ENCODE data around the gene DDR1. TPM values are rescaled to one million over a fixed set of nuclear protein-coding genes. Genes with fewer than 3 reads are reported as not detected.

The DDR1 gene
- total RNA-seq, 2 donors from 2014 or later: 22.1 to 23.8 TPM

DNA sequence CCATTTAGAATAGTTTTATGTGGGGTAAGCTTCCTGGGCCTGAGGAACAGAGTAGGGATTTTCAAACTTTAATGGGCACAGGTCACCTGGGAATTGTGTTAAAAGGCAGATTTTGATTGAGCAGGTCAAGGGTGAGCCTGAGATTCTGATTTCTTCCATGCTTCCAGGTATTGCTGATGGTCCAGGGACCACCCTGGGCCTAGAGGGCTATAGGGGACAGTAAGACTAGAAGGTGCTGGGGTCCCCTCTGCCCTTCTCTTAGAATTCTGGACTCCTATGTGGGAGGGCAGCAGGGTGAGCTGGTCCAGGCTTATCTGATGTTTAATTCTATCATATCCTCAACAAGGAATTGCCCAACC is 2.6 kb downstream of the DDR1 start:
- Histone ChIP-seq H3K27me3 (replicated peaks; ENCODE audit: insufficient read depth) (no peaks in the 10 kb centered on the region), H3K27ac (no peak overlapping the region), H3K9me3 (no peaks in the 10 kb centered on the region), H3K36me3 (peaks cover 16% of the 10 kb centered on the region), H3K4me3 (no peak overlapping the region), H3K4me1 (ENCODE audit: control insufficient read depth in 1 of 2, low read depth in 2 of 2) (peaks cover 19 to 43% of the 10 kb centered on the region in 2 donors)
- ATAC-seq (ENCODE audit: insufficient number of reproducible peaks, low FRiP score, low read depth) (no peak), DNase-seq (ENCODE audit: low spot score) (no peak)
- TF ChIP-seq, protein P1, sequence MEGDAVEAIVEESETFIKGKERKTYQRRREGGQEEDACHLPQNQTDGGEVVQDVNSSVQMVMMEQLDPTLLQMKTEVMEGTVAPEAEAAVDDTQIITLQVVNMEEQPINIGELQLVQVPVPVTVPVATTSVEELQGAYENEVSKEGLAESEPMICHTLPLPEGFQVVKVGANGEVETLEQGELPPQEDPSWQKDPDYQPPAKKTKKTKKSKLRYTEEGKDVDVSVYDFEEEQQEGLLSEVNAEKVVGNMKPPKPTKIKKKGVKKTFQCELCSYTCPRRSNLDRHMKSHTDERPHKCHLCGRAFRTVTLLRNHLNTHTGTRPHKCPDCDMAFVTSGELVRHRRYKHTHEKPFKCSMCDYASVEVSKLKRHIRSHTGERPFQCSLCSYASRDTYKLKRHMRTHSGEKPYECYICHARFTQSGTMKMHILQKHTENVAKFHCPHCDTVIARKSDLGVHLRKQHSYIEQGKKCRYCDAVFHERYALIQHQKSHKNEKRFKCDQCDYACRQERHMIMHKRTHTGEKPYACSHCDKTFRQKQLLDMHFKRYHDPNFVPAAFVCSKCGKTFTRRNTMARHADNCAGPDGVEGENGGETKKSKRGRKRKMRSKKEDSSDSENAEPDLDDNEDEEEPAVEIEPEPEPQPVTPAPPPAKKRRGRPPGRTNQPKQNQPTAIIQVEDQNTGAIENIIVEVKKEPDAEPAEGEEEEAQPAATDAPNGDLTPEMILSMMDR (IDR thresholded peaks at IDR 0.05): no peak

DNA sequence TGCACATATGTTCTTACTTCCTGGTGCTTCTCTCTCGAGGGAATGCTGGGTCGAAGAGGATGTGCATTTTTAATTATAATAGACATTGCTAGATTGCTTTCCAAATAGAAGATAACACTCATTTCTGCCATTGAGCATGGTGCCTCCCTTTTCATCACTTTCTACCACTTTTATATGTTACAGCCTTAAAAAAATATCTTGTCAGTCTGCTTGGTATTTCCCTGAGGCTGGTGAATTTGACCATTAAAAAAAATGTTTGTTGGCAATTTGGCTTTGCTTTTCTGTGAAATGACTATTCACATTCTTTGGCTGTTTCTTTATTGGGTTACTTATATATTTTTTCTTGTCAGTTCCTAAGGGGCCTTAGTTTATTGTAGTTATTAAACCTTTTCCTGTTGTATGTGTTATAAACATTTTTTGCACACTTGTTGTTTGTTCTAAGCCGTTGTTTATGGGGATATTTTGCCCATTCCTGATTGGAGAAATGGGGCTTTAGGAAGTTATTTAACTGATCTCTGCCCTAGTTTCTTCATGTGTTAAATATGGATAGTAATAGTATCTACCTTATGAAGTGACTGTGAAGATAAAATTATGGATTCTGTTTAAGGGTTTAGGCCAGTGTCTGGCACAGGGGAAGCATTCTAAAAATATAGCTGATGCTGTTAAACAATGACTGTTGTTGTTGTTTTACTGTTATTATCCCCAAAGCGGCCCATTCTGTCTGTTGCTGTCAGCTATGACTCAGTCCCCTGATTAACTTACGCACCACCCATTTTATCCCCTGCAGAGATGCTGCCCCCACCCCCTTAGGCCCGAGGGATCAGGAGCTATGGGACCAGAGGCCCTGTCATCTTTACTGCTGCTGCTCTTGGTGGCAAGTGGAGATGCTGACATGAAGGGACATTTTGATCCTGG is 3.8 kb downstream of the DDR1 start:
- H3K9me3 ChIP-seq: no peaks in the 10 kb centered on the region
- H3K27ac ChIP-seq: no peak overlapping the region
- H3K4me3 ChIP-seq: no peak overlapping the region
- peaks cover 27% of the 10 kb centered on the region for H3K36me3 ChIP-seq
- H3K27me3 ChIP-seq (replicated peaks; ENCODE audit: insufficient read depth): no peaks in the 10 kb centered on the region
- peaks cover 16 to 30% of the 10 kb centered on the region in 2 donors for H3K4me1 ChIP-seq (ENCODE audit: control insufficient read depth in 1 of 2, low read depth in 2 of 2)
- DNase-seq (ENCODE audit: low spot score): no peak
- TF ChIP-seq, protein P1 (IDR thresholded peaks at IDR 0.05): no peak
- ATAC-seq (ENCODE audit: insufficient number of reproducible peaks, low FRiP score, low read depth): no peak

DNA sequence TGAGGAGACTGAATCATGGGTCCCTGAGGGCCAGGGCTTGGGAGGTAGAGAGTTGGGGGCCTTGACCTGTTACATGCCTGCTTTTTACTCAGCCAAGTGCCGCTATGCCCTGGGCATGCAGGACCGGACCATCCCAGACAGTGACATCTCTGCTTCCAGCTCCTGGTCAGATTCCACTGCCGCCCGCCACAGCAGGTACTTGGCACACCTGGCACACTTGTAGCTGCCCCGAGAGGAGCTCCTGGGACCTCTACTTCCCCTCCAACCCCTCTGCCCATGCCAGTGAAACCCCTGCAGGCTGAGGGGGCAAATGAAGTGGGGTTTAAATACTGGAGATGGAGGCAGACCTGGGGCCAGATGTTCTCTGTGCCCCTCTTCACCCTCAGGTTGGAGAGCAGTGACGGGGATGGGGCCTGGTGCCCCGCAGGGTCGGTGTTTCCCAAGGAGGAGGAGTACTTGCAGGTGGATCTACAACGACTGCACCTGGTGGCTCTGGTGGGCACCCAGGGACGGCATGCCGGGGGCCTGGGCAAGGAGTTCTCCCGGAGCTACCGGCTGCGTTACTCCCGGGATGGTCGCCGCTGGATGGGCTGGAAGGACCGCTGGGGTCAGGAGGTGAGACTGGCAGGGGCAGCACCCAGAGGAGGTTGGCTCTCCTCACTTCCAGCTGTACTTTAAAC is 4.6 kb downstream of the DDR1 start:
- Histone ChIP-seq H3K27ac (no peak overlapping the region), H3K4me3 (no peak overlapping the region), H3K27me3 (replicated peaks; ENCODE audit: insufficient read depth) (no peaks in the 10 kb centered on the region), H3K4me1 (ENCODE audit: control insufficient read depth in 1 of 2, low read depth in 2 of 2) (peaks cover 16 to 22% of the 10 kb centered on the region in 2 donors), H3K9me3 (no peaks in the 10 kb centered on the region), H3K36me3 (peaks cover 33% of the 10 kb centered on the region)
- DNase-seq (ENCODE audit: low spot score) (no peak), ATAC-seq (ENCODE audit: insufficient number of reproducible peaks, low FRiP score, low read depth) (no peak)
- TF ChIP-seq, protein P1 (IDR thresholded peaks at IDR 0.05): no peak

DNA sequence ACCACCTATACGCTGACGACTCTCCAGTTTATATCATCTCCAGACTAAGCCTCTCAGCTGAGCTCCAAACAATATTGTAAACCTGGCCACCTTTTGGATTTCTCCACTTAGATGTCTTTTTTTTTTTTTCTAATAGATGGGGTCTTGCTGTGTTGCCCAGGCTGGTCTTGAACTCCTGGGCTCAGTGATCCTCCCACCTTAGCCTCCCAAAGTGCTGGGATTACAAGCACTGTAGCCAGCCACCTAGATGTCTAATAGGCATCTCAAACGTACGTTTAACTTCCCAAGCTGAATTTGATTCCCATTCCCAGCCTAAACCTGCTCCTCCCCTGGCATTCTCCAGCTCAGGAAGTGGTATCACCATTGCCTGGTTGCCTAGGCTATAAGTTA is 5.2 kb downstream of the DDR1 start:
- H3K36me3 ChIP-seq: peaks cover 33% of the 10 kb centered on the region
- H3K27me3 ChIP-seq (replicated peaks; ENCODE audit: insufficient read depth): no peaks in the 10 kb centered on the region
- H3K4me3 ChIP-seq: no peak overlapping the region
- peaks cover 16 to 22% of the 10 kb centered on the region in 2 donors for H3K4me1 ChIP-seq (ENCODE audit: control insufficient read depth in 1 of 2, low read depth in 2 of 2)
- no peak overlapping the region for H3K27ac ChIP-seq
- no peaks in the 10 kb centered on the region for H3K9me3 ChIP-seq
- no peak for ATAC-seq (ENCODE audit: insufficient number of reproducible peaks, low FRiP score, low read depth)
- TF ChIP-seq, protein P1 (IDR thresholded peaks at IDR 0.05): no peak
- DNase-seq (ENCODE audit: low spot score): no peak

DNA sequence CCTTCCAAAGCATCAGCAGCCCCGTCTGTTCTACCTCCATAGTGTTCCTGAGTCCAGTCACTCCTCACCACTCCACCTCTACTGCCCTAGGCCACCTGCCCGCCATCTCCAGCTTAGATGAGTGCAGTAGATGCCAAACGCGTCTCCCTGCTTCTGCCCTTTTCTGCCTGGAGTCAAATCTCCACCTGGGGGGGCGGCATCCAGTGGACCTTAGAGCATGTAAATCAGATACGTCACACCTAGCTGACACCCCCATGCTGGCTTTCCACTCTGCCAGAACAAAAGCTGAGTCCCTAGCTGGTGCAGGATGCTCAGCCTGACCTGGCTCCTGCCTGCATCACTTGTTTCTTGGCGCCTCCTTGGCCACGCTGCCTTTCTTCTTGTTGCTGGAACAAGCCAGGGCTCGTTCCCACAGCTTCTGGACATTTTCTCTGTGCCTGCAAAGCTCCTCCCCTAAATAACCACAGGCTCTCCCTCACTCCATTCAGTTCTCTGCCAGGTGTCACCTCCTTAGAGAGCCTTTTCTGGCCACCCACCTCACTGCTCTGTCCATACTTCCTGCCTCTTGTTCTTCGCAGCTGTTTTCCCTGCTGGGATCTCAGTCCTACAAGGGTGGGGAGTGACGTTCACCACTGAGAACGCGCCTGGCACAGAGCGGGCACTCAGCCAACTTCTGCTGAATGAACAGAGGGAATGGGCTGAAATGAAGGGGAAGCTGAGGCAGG is 5.8 kb downstream of the DDR1 start:
- ATAC-seq (ENCODE audit: insufficient number of reproducible peaks, low FRiP score, low read depth) (no peak), DNase-seq (ENCODE audit: low spot score) (no peak)
- TF ChIP-seq, protein P1 (IDR thresholded peaks at IDR 0.05): no peak
- Histone ChIP-seq H3K36me3 (peaks cover 39% of the 10 kb centered on the region), H3K27ac (no peak overlapping the region), H3K9me3 (no peaks in the 10 kb centered on the region), H3K4me3 (no peak overlapping the region), H3K27me3 (replicated peaks; ENCODE audit: insufficient read depth) (no peaks in the 10 kb centered on the region), H3K4me1 (ENCODE audit: control insufficient read depth in 1 of 2, low read depth in 2 of 2) (peaks cover 15 to 19% of the 10 kb centered on the region in 2 donors)

All from thoracic aorta (tissue), 2 donors.